Fibroblast of peridontal ligament (primary cell): Measurements from ENCODE around the gene MYO1E.
A peak's percentile ranks its signal among the peaks of the same experiment; 100 is the strongest.
"Not testable (repeated sequence)": the region's sequence is repeated elsewhere in the genome, so short reads cannot be mapped to it uniquely, and the experiment has no call there.

ENCODE experiments used
- DNase-seq: peaks from one replicate; pipeline ENCODE4 v3.0.0-alpha.2; 2010; ENCODE audit errors: extremely low read depth

MYO1E gene

DNA sequence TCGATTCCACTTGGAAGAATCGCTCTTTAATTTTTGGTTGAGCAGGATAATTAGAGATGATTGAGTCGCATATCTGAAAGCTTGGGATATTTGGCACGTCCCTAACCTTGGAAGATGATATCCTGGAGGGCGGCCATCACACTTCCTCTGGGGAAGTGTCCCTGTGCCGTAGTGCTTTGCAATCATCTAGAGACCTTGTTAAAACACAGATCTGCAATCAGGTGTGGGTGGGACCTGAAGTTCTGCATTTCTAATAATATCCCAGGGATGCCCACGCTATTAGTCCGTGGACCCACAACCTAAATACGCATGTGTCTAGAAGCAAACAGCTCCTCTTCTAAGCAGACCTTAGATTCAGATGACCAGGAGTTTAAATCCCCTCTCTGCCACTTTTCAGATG is 20.5 kb downstream of the MYO1E start:
- no peak for DNase-seq

DNA sequence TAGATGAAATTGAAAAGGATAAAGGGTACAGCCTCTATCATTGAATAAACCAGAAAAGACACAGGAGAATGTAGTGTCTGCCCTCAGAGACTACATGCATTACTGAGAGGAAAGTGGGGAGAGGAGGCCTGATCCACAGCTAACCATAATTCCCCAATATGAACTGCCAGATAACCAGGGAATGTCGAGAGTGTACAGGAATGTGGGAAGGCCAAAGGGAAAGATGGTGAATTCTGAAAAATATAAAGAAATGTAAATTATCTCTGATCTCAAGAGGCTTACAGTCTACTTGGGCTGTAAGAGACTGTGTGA is 22.3 kb downstream of the MYO1E start:
- no peak for DNase-seq

DNA sequence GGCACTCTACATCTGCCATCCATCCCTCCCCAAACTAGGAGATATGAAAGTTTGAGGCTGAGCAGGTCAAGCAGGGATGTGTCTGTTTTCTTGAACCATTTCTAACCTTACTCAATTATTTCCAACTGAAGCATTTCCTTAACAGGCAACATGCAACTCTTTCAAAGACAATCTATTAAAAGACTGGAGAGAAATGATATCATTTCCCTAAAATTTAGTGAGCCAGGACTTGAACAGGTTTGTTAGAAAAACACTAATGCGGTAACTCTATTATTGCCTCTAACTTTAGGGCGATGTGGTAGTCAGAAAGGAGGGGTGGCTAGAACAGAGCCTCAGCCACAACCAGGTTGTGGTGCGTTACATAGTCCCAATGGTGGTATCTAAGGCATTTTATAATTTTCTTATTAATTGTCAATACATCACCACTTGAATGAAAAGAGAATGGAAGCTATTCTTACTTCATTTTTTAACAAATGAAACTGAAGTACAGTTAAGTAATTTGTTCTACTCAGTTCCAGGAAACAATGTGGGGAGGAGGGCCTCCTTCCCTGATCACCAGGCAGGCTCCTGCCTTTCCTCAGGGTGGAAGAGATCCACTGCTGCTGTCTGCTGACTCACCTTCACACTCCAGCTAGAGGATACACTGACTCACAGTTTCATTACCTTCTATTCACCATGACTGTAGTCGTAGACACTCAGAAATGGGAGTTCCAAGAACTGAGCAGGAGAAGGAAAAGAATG is 22.8 kb downstream of the MYO1E start:
- DNase-seq: peak; percentile 76

DNA sequence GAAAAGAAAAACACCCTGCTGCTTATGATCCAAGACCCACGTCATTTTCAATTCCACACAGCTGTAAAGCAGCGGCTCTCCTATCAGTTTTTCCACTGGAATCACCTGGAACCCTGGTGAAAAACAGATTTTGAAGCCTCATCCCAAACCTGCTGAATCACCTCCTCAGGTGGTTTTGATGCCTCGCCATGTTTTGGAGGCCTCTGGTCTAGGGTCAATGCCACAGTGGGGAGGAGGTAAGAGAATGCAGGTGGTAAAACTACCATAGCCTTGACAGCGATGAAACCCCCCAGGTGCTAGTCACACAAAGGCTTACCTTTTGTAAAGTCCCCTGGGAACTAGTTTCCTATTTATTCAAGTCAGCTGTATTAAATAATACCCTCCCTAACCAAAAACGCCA is 24.8 kb downstream of the MYO1E start:
- DNase-seq: no peak

DNA sequence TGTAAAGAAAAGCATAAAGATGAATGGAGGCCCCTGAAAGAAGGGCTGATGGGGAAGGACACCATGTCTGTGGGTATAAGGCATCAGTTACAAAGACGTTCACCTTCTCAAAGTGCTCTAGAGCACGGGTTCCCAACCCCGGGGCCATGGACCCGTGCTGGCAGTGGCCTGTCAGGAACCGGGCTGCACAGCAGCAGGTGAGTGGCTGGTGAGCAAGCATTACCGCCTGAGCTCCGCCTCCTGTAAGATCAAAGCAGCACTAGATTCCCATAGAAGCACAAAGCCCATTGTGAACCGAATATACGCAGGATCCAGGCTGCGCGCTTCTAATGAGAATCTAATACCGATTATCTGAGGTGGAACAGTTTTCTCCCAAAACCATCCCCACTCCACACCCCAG is 25.7 kb downstream of the MYO1E start:
- DNase-seq: no peak

DNA sequence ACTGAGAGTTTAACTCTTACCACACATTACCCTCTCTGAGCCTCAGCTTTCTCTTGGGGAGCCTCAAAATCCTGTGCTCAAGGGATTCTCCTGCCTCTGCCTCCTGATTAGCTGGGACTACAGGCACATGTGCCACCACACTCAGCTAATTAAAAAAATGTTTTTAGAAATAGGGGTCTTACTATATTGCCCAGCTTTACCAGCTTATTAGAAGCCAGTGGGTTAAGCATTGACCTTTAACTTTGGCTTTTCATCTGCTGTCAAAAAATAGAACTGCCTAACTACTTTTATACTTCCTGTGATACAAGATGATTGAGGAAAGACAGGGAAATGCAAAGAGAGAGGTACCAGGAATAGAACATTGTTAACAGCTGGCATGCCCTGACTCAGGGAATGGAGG is 27.3 kb downstream of the MYO1E start:
- DNase-seq: no peak

DNA sequence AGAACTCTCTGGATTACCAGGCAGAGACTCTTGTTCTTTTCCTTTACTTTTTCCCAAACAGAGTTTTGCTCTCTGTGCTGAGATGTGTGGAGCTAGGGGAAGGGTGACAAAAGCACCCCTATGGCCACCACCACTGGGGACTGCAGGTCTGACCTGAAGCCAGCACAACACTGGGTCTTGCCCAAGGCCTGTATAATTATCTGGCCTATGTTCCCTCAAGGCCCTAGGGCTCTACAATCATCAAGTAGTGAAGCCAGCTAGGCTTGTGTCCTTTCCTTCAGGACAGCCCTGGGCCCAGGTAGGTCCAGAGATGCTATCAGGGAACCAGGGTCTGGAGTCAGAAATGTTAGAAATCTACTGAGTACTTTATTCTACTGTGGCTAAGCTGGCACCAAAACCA is 28.4 kb downstream of the MYO1E start:
- no peak for DNase-seq

DNA sequence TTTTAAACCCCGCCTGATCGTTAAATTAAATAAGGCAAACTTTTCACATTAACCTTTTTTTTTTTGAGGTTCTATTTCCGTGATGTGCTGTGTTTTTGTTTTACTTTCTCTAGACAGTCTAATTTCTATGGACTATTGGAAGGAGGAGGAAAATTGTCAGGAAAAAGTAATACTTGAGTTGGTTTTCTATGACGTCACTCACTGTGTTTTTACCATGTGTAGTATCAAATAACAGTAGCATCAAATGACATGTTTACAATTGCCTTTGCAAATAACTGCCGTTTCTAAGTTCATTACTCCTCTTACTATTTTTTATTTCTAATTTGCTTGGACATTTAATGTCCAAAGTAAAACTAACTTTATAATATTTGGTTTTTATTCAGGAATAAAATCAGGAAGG is 32.3 kb downstream of the MYO1E start:
- peak; percentile 51 for DNase-seq

DNA sequence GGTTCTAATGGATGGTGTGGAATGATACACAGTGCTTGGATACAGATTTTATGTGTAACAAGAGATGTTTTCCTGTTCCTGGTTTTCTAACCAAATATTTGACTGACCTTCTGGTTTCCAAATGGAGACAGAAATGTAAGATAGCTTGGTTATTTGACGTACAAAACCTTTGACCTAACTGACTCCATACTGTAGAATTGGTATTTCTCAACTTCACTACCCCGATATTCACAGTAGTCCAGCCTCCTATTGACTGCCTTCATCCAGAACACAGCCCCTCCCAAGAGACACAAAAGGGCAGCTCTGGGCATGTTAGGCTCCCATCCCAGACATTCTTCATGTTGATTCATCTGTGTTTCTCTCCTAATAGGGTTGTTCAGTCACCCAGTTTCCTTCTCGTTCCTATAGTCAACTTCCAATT is 33.4 kb downstream of the MYO1E start:
- peak; percentile 83 for DNase-seq

DNA sequence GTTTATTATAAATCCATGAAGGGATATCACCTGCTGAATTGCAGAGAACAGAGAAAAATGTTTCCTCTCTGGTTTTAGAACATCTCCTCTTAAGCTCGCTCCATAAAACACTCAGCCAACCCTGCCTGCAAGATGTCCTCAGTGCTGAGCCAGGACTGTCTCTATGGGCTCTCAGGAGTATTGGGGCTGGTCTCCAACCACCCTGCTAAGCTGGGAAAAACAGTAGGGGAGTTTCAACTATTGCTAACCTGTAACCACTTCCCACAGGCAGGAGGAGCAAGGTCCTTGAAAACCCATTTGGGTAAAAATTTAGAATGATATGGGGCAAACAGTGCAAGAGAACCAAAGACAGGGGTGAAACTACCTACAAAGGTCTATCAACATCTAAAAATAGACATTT is 34.3 kb downstream of the MYO1E start:
- DNase-seq: no peak

DNA sequence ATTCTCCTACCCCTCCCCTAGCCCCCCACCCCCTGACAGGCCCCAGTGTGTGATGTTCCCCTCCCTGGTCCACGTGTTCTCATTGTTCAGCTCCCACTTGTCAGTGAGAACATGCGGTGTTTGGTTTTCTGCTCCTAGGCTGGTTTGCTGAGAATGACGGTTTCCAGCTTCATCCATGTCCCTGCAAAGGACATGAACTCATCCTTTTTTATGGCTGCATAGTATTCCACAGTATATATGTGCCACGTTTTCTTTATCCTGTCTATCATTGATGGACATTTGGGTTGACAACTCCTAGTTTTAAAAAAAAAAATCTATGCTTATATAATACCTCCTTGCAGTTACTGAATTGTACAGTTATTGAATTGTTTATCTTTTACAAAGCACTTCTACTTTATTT is 35.9 kb downstream of the MYO1E start:
- not testable (repeated sequence) for DNase-seq

DNA sequence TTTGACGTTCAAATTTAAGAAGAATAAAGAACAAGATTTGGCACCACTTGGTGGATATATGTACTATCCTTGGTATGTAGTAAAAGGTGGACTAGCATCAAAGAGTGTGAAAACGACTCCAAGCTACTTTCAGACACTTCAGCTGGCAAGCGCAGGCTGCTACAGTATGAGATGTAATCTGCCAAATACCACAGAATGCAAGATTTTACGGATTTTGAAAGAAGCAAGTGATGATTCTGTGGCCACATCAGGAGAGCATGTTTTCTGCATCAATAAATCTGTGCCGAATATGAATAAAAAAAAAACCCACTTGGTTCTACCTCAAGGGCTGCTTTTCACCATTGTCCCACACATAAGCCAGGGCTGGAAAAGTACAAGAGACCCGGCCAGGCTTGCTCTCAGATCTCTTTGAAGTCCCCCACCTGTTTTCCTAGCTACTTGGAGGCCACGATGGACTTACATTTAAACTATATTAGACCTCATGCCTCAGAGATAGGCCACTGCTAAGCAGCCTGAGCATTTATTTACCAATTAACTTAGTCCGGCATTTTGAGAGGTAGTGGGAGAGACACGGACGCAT is 37.4 kb downstream of the MYO1E start:
- DNase-seq: peak; percentile 29

DNA sequence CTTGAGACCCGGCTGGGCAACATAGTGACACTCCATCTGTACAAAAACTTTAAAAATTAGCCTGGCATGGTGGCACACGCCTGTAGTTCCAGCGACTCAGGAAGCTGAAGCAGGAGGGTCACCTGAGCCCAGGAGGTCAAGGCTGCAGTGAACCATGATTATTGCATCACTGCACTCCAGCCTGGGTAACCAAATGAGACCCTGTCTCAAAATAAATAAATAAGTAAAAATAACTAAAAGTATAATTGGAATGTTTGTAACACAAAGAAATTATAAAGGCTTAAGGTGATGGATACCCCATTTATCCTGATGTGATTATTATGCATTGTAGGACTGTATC is 38.6 kb downstream of the MYO1E start:
- no peak for DNase-seq

DNA sequence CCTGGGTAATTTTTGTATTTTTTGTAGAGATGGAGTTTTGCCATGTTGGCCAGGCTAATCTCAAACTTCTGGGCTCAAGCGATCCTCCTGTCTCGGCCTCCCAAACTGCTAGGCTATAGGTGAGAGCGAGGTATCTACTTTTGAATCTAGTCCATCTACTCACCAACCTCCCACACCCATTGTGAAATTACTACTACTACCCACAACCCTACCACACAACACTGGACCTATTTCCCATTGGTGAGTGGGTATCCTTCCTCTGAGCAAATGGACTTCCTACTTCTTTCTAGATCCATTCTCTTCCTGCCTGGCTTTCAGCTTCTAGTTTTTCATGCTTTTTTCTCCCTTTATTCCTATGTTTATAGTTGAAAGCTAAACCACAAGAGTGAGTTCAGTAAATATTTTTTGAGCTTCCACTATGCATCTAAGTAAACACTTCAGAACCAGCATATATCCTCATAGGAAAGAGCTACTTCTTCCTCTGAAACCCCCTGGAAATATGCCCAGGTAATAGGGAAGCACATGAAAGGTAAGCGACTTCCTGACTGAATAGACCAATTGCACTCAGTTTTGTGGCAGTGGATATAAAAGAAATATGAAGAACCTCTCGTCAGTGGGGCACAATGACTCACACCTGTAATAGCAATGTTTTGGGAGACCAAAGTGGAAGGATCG is 39.1 kb downstream of the MYO1E start:
- DNase-seq: no peak

DNA sequence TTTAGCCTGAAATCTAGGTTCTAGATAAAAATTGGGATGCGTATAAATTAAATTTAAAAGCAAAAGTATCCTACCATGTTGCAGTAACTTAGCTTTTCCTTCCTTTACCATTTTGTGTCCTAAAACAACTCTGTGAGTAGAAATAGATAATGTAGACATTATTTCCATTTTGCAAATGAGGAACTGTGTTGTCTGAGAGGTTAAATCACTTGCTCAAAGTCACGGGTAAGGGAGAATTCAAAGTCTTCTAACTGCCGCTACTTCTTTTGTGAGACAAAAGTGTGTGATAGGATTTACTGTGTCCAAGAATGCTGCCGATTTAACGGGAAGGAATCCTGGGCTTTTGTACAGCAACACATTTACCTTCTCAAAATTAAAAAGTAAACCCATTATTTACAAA is 40.7 kb downstream of the MYO1E start:
- DNase-seq: no peak

DNA sequence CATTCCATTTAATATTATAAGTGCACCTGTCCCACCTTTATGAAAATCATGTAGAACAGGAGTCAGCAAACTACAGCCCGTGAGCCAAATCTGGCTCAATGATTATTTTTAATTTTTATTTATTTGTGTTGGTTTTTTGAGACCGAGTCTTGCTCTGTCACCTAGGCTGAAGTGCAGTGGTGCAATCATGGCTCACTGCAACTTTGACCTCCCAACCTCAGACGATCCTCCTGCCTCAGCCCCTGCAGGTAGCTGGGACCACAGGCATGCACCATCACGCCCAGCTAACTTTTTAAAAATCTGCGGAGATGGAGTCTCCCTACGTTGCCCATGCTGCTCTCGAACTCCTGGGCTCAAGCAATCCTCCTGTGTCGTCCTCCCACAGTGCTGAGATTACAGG is 42.0 kb downstream of the MYO1E start:
- no peak for DNase-seq

DNA sequence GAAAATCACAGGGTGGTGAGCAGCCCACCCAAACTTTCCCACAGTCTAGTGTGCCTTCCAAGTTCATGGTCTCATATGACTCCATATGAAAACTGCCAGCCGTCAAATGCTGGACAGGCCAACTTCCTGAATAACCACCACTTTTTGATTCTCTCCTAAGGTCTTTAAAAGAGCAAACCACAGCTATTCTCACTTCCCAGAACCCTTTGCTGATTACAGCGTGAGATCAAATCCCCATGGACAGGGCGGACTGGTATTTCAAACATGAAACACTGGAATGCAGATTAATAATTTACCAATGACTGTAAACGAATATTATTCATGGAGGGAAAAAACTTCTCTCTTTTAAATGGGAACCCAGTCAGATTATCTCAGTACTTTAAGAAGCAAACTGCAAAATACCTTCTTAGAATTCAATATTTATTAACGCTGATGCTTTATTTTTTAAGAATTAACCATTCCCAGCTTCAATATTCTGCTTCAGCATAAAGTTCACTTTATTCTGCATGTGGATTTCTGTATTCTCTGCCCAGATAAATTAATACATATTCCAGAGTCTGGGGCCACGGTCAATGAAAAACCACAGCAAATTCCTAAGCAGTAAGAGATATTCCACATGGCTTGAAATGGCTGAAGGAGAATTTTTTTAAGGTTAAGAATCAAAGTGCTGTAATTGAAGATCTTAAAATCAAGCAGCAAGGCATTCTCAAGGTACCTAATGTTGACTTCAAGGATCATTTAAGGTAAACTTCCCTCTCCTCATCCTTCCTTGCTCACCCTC is 42.9 kb downstream of the MYO1E start:
- DNase-seq: peak; percentile 97

DNA sequence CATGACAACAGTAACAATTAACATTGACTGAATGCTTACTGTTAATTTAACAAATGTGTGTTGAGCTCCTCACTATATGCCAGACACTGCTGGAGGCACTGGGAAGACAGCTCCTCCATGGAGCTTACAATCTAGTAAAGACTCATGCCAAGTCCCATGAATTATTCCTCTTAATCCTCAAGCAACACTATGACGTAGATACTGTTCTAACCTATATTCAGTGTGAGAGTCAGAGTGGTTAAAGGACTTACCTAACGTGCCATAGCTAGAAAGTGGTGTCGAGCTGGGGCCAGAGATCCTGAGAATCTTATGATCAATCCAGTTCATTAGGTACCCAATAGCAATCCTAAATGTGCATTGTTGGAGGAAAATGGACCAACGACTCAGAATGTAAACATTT is 43.6 kb downstream of the MYO1E start:
- no peak for DNase-seq

DNA sequence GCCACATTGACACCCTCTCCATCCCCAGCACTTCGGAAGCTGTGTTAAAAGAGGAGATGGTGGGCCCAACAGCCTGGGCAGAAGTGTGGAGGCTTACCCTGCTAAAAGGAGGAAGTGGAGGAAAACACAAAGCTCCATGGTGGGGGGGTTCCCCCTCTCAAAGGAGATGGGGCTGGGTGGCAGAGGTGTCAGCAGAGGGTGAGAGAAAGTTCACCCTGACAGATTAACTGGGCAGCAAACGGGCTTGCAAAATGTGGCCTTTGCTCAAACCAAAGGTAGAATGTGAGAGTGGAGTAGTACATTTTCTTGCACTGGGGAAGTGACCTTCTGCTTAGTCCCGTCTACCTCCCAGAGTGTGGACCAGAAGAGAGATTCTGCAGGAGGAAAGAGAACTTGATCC is 44.7 kb downstream of the MYO1E start:
- DNase-seq: no peak

DNA sequence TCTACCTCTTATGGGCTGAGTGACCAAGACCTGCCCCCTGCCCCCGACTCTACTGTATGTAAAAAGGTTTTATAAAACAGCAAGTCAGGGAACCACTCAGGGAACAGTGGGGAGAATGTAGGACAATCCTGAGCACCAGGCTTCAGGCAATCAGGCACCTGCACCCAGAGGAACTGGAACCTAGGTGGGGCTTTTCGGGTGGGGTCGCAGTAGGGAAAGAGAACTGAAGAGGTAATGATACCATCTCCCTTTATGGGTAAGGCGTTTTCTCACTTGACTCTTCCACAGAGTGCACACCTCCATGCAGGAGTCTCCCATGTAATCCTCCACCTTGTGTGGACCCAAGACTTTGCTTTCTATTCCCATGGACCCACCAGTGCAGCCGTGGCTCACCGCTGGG is 45.8 kb downstream of the MYO1E start:
- DNase-seq: no peak

DNA sequence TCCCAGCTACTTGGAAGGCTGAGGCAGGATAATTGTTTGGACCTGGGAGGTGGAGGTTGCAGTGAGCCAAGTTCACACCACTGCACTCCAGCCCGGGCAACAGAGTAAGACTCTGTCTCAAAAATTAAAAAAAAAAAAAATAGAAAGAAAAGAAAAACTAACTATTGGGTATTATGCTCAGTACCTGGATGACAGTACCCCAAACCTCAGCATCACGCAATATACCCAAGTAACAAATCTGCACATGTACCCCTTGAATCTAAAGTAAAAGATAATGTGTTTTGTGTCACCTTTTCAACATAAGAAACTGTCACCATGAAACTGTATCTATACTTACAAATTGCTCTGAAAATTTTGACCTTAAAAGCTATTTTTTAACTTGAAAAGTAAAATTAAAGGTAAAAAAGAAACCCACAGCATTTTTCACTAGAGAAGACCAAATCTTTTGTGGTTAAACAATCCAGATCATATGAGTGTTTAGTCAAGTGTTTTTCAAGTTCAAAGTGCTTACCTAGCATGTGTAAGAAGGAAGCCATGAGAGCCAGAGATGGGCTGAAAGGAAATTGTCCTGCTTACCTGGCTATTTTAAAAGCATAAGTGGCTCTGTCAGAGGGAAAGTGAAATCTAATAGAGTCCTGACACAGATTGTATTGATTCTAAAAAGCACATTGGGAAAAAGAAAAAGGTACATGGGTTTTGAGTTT is 50.5 kb downstream of the MYO1E start:
- no peak for DNase-seq

DNA sequence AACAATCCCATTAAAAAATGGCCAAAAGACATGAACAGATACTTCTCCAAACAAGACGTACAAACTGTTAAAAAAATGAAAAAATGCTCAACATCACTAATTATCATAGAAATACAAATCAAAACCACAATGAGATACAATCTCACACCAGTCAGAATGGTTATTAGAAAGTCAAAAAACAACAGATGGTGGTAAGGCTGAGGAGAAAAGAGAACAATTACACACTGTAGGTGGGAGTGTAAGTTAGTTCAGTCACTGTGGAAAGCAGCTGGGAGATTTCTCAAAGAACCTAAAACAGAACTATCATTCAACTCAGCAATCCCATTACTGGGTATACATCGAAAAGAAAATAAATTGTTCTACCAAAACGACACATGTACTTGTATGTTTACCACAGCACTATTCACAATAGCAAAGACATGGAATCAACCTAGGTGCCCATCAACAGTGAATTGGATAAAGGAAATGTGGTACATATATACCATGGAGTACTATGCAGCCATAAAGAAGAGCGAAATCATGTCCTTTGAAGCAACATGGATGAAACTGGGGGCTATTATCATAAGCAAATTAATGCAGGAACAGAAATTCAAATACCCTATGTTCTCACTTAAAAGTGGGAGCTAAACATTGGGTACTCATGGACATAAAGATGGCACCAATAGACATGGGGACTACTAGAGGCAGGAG is 51.5 kb downstream of the MYO1E start:
- DNase-seq: no peak
